ENCODE results near the gene SYT5. TPM values are rescaled to one million over a fixed set of nuclear protein-coding genes. Genes with fewer than 3 reads are reported as not detected.
"Not testable (repeated sequence)": the region's sequence is repeated elsewhere in the genome, so short reads cannot be mapped to it uniquely, and the experiment has no call there.

SYT5 gene
- not detected for total RNA-seq
- long read RNA-seq: 0 reads

DNA sequence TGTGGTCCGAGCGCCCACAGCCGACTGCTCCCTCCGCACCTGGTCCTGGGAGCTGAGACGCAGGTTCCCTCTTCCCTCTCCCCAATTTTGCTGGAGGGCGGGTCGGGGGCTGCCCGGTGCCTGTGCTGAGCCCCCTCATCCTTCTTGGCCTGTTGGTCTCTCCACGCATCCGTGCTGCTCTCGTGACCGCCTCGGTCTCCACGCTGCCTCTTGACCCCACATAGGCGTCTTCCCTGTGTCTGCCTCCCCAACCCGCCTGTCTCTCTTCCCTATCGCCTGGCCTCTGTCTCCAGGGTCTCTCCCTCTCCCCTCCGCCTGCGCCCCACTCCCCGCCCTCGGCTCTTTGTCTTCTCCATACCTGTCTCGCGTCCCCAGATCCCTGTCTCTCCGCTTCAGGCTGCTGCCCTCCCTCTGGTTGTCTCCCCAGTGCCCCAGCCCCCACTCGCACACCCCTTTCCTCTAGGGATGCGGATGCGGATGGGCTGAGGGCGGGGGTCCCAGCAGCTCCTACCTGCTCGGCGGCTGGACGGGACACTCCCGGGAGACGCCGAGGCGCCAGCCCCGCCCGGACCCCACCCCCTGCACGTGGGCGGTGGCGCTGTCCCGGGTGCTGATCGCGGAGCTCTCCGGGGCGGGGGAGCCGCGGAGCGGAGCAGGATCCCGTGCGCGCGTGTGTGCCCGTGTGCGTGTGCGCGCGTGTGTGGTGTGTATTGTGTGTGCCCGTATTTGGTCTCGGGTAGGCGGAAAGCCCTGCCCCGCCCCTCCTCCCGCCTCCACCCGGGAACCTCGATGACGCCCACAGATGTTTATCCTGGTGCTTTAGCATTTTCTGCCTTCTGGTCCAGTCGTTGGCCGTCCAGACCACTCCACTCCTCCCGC, at the start of gene SYT5:
TSS of gene SYT5 (minus strand) at position 684 of the 879 bp plus-strand sequence. CDS start 1,248 bp downstream, outside the sequence.
- ATAC-seq (peak; percentile 92), DNase-seq (peak; percentile 65)
- intact Hi-C loops (cut with micrococcal nuclease): no loop called here

DNA sequence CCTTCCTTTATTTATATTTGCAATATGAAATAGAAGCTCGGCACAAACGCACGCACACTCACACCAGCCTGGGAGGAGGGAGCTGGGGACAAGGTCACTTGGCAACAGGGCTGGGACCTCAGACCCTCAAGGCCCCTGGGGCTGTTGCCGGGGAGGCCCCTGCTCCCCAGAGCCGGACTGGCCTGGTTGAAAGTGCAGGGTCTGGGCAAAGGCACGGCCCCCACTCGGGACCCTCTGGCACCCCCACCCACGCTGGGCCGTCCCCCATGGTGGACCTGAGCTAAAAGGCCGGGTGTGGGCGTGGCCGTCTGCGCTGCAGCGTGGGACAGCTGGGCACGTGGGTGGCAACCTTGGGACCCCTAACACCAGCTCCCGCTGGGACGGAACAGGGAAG, 49.7 kb upstream of the SYT5 start:
- DNase-seq (no peak), ATAC-seq (no peak)
- intact Hi-C loops (cut with micrococcal nuclease): no loop called here

DNA sequence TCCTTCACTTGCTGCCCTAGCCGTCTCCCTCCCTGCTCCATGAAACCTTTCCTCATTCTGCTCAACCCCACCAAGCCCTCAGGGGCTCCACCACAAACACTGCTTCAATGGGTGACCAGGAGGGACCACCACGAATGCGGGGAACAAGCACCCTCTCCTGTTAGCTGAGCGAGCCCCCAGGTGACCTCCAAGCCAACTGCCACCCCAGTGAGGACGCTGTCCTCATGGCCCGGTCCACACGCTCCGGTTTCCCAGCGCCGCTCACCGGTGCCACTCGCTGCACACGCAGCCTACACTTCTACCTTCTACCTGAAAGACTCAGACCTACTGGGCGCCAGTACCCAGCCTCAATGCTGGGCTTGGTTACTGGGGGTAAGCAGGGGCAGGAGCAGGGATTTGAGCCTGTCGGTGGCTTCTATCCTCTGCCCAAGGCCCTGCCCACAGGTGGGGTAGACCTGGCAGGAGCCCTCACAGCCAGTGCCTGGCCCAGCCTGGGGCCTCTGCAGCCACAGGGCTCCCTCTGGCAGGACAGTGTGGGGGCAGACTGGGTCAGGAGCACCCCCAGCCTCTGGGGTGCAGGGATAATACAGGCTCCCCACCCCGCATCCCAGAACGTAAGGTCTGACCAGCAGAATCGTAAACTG, 49.2 kb upstream of the SYT5 start:
- ATAC-seq (no peak), DNase-seq (no peak)
- intact Hi-C loops (cut with micrococcal nuclease): no loop called here

GRCh38 chr19:55228403-55229031, 48.4 kb upstream of the SYT5 start, which contains the start of gene TMEM86B:
TSS of gene TMEM86B (minus strand) at chr19:55228763. CDS start at chr19:55228741, 22 bp downstream.
- intact Hi-C loops (cut with micrococcal nuclease): no loop called here
- DNase-seq (no peak), ATAC-seq (peak; percentile 2)

GRCh38 chr19:55228015-55228391, 47.9 kb upstream of the SYT5 start:
- intact Hi-C loops (cut with micrococcal nuclease): no loop called here
- ATAC-seq (peak; percentile 87), DNase-seq (peak; percentile 79)

- intact Hi-C loops (cut with micrococcal nuclease): no loop called here
- ATAC-seq: peak; percentile 45
- no peak for DNase-seq
Measured at GRCh38 chr19:55227241-55228014, 47.3 kb upstream of the SYT5 start.

GRCh38 chr19:55226788-55227187, 46.7 kb upstream of the SYT5 start:
- intact Hi-C loops (cut with micrococcal nuclease): no loop called here
- no peak for ATAC-seq
- no peak for DNase-seq

GRCh38 chr19:55226273-55226672, 46.2 kb upstream of the SYT5 start:
- intact Hi-C loops (cut with micrococcal nuclease): no loop called here
- ATAC-seq (no peak), DNase-seq (no peak)

DNA sequence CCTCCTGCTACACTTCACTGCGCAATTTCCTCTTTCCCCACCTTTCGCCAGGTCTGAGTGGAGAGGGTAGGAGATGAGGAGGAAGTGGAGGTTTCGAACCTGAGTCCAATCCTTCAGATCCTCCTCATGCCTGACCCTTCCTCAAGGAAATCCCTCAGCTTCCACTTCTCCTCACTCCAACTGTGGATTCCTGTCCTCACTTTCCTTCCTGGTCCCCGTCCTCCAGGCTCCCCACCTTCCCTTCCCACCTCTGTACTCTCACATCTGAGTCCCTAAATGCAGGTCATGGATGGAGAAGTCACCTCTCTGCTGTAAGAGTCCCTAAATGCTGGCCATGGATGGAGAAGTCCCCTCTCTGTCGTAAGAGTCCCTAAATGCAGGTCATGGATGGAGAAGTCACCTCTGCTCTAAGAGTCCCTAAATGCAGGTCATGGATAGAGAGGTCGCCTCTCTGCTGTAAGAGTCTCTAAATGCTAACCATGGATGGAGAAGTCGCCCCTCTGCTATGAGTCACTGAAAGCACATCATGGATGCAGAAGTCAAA, 45.4 kb upstream of the SYT5 start:
- intact Hi-C loops (cut with micrococcal nuclease): no loop called here
- no peak for ATAC-seq
- no peak for DNase-seq

- ATAC-seq; DNase-seq; intact Hi-C loops (cut with micrococcal nuclease): not testable (repeated sequence)
Measured at GRCh38 chr19:55224679-55225414, 44.8 kb upstream of the SYT5 start.

DNA sequence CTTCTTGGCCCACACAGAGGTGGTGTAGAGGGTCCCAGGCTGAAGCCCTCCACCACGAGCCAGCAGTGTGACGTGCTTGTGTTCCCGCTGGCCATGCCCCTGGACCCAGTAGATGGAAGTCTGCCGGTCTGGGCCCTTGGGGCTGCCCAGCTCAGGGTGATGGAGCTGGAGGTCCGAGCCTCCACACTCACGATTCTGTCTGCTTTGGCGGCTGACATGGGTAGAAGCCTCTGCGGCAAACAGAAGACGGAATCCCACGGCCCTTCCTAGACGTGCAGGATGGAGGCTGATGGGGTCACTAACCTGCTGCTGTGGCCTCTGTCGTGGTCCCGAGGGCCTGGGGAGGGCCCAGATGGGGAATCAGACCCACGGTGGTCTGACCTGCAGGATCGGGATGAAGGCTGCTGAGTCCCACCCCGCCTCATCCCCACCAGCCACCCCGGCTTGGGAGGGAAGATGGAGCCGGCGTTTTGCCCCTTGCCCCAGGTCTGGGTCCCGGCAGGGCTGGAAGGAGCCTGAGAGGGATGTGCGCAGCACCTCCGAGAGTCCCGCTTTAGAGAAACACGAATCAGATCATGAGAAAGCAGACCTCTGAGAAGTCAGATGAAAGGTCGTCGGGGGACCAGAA, 44.1 kb upstream of the SYT5 start:
- DNase-seq: no peak
- no peak for ATAC-seq
- intact Hi-C loops (cut with micrococcal nuclease): no loop called here

DNA sequence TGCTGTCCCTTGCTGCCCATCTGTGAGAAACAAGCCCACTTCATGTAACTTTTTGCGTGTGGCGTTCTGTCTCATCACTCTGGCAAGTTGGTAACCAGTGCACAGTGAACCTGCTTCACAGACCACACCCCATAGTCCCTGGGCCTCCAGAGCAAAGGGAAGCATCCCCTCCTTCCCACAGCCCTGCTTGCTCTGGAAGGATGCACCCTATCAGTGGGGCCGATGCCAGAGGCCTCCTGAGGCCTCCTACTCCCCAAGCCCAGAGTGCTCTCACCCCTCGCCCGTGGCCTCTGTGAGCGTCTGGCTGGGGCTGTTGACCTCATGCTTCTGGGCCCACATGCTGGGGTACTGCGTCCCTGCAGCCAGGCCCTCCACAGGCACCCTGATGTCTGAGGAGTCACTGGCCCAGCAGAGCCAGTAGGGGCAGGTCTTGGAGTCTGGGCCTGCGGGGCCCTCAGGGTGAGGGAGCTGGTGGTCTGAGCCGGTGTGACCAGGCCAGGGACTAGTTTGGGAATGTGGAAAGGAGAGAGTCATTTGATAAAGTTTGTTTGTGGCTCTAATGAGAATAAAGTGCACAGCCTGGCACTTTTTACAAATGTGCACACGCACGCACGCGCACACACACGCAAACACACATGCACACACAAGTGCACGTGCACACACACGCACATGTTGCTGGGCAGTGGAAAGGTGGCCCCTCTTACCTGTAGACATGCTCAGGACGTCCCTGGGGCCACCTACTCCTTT, 43.4 kb upstream of the SYT5 start:
- intact Hi-C loops (cut with micrococcal nuclease): no loop called here
- DNase-seq: no peak
- no peak for ATAC-seq

DNA sequence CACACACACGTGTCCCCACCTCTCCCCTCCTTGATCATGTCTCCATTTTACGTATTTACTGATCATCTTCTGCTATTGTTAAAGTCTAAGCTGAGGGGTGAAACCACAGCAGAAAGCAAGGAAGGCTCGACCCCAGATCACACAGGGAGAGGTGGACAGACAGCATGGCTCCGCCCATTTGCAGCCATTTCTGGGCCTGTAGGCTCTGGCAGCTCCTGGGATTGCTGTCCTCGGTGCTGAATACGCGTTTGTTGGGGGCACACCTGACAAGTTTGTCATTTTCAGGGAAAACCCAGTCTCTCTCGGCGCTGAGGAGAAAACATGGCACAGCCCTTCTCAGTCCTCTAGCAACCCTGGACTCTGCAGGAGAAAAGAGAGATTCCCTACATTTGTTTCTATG, 40.4 kb upstream of the SYT5 start:
- intact Hi-C loops (cut with micrococcal nuclease): no loop called here
- no peak for ATAC-seq
- DNase-seq: no peak

DNA sequence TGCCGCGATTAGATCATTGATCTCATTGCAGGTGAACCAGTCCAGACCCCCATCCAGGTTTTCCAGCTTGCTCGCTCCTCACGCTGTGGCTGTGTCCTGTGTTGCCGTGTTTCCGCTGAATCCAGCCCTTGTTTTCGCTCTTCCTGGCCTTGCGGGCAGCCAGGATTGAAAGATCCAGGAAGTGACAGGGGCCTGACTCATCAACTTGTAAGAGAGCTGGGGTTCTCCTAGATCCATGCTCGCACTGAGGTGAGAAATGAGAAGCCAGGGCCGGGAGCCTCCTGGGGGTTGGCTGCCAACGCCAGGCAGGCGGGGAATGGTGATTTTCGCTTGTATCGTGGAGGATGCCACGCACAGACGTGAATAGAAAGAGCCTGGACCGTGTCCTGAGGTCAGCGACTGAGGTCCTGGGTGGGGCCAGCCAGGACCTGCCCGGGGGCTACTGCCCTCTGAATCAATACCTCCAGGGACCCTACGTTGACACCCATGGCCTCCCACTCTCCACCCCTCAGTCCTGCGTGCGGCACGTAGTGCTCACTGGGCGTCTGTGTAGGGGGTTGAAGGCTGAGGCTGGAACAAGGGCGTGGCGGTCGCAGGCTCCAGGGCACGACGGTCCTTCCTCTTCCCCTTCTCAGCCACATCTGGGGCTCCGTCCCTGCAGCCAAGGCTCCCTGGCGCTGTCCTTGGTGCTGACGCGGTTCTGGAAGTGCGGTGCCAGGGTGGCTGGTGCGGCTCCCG, 36.5 kb upstream of the SYT5 start:
- peak; percentile 92 for ATAC-seq
- peak; percentile 88 for DNase-seq
- intact Hi-C loops (cut with micrococcal nuclease): no loop called here

DNA sequence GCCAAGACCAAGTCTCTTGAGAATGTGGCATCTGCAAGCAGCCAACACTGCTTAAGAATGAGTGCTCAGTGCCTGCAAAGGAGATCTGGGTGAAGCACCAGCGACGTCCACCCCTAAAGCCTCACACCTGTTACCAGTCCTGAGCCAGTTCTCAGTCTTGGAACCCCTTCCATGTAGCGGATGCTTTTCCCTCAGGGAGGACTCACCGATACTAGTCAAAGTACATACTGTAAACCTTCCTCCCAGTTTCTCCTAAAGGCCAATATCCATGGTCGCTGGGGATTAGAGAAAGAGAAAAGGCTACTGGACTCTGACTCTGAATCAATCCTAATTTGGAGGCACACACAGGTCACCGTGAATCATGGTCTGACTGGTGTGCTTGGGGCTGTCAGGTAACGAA, 33.5 kb upstream of the SYT5 start:
- intact Hi-C loops (cut with micrococcal nuclease): no loop called here
- DNase-seq: no peak
- no peak for ATAC-seq

DNA sequence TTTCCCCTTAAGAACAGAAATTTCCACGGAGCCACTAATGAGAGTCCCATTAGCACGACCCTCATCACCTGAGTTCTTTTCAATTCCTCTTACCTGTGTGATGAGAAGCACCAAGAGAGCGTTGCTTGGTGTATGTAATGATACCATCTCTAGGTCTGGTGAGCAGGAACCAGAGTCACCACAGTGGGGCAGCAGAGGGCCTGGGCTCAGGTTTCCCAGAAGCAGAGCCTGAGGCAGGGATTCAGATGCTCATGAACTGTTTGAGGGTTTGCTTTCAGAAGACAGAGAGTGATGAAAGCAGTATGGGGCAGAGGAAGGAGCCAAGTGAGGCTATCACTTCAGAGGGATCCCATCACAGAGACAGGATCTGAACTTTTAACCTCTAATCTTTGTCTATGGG, 32.4 kb upstream of the SYT5 start:
- intact Hi-C loops (cut with micrococcal nuclease): no loop called here
- no peak for ATAC-seq

More for the DNA sequence above, 32.4 kb upstream of the SYT5 start:
- DNase-seq: no peak
